IPS DF 4.7 (cell line): Measurements from ENCODE around the gene TUBGCP5.

ENCODE experiments used
- DNase-seq: peaks from one replicate; pipeline ENCODE4 v3.0.0-alpha.2; 2013; ENCODE audit warnings: low spot score; ENCODE audit errors: extremely low read depth

TUBGCP5 gene

DNA sequence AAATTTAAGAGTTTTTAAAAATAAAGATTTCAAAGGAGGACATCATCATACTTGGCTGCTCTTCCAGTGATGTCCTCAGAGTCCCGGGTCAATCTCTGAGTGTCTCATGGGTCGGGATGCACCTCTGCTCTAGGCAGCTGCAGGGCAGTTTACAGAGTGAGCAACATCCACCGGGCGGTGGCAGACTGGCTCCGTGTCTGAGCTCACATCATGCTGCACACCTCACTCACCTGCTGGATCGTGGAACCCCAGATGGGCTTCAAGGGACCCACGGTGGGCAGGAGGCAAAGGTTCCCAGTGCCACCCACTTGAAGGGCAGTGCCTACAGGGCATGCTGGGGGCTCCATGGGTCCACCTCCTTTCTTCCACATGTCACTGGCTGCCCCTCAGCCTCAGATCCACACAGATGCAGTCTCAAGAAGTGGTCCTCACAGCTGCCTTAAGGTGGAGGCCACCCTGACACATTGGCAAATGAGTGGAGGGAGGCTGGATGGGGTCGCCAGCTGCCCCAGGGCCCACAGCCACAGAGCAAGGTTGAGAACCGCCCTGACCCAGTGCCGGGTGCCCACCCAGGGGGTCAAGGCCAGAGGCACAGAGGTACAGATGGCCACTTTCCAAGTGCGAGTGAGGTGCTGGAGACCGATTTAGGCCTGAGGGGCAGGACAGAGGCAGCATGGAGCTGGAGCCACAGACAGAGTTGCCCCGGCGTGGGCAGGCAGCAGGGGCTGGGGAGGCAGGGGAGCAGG is 84.4 kb downstream of the TUBGCP5 start:
- DNase-seq: no peak

- DNase-seq: no peak
Observed at GRCh38 chr15:22954326-22954725, 85.0 kb downstream of the TUBGCP5 start.

DNA sequence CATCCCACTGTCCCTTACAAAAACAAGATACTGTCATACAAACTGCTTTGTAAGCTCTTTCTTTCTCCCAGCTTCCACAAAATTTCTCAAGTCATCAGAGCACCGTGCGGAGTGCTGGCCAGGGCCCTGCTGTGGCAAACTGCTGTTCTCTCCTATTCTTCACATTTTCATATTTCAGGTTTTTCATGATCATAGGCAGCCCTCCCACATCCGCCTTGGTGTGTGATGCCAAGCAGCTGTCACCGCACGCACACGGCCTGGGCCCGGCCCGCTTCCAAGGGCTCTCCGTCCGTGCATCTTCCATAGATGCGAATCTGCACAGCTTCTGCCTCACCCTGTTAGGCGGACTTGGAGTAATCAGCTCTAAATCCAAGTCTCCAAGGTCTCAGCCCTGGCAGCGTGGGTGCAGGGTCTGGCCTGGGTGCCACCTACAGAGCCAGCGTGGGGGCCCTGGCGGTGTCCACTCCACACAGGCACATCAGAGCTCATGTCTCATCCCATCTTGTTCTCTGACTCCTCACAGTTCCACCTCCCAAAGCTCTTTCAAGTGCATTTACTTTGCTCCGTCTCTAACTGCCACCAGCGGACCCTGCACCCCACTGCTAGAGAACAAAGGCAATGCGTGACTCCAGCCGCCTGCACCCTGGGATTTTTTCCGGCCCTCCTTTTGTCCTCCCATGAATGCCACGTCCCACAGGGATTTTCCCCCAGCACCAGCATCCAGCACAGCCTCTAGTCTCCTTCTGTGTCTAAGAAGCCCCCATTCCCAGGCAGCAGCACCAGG is 86.4 kb downstream of the TUBGCP5 start:
- no peak for DNase-seq

GRCh38 chr15:22951381-22952280 is 87.7 kb downstream of the TUBGCP5 start:
- no peak for DNase-seq

GRCh38 chr15:22951031-22951380 is 88.4 kb downstream of the TUBGCP5 start:
- DNase-seq: no peak

DNA sequence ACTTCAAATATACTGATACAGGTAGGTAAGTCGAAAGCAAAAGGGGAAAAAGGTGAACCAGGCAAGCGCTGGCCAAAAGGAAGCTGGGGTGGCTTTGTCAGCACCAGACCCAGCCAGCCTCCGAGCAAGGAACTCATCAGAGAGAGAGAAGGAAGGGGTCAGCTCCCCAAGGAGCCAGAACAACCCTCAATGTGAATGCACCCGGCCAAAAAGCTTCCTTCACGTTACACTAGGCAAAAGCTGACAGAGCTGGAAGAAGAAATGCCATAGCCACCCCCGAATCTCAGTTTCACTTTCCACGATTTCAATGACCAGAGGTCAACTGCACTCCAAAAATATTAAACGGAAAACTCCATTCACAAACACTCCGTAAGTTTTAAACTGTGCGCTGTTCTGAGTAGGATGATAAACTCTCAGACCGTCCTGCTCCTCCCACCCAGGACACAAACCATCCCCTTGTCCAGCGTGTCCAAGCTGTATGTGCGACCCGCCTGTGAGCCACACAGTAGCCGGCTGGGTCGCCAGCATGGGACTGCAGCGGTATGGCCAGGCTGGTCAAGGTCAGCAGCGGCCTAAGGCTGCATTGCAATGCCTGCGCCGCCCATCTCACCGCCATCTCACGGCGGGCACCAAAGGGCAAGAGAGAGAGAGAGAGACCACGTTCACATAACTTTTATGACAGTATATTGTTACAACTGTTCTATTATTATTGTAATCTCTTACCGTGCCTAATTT is 88.9 kb downstream of the TUBGCP5 start:
- no peak for DNase-seq
